Muscle of back (tissue), 13 donors: ENCODE data around the gene RRP15. TPM values are rescaled to one million over a fixed set of nuclear protein-coding genes. Genes with fewer than 3 reads are reported as not detected.
A peak's percentile ranks its signal among the peaks of the same experiment; 100 is the strongest.

Experiments used
- DNase-seq, 3 donors: peaks; one replicate each; pipeline versions ENCODE4 v3.0.0 to v3.0.0-alpha.2; 2013
- long read RNA-seq, 9 donors: transcript quantifications; one replicate each; lab custom pipeline, GENCODE V29; 2026
- polyA plus RNA-seq, 10 donors: library from polyadenylated mRNA; unstranded; fragments of 120-200 nt; gene quantifications; one replicate each; pipeline ENCODE4 v1.2.1, GENCODE V29; 2013; ENCODE audit not compliant: insufficient read length in 10 of 10

RRP15 gene, protein sequence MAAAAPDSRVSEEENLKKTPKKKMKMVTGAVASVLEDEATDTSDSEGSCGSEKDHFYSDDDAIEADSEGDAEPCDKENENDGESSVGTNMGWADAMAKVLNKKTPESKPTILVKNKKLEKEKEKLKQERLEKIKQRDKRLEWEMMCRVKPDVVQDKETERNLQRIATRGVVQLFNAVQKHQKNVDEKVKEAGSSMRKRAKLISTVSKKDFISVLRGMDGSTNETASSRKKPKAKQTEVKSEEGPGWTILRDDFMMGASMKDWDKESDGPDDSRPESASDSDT
- 10 to 100 TPM; 16.5 to 24.1 (median 19.4) TPM for polyA plus RNA-seq
- long read RNA-seq, donor 1, full-length matches to known transcripts, result 12 of 12 reads
- long read RNA-seq, donor 1, partial matches to known transcripts, result 0 of 12 reads
- long read RNA-seq, donor 1, other reads (novel, unspliced or antisense), result 0 of 12 reads
- long read RNA-seq, donor 2, full-length matches to known transcripts, result 11 of 11 reads
- long read RNA-seq, donor 2, partial matches to known transcripts, result 0 of 11 reads
- long read RNA-seq, donor 2, other reads (novel, unspliced or antisense), result 0 of 11 reads
- long read RNA-seq, donor 3, result 0 reads
- long read RNA-seq, donor 4, full-length matches to known transcripts, result 8 of 18 reads
- long read RNA-seq, donor 4, partial matches to known transcripts, result 10 of 18 reads
- long read RNA-seq, donor 4, other reads (novel, unspliced or antisense), result 0 of 18 reads
- long read RNA-seq, donor 5, full-length matches to known transcripts, result 14 of 14 reads
- long read RNA-seq, donor 5, partial matches to known transcripts, result 0 of 14 reads
- long read RNA-seq, donor 5, other reads (novel, unspliced or antisense), result 0 of 14 reads
- long read RNA-seq, donor 6, full-length matches to known transcripts, result 9 of 18 reads
- long read RNA-seq, donor 6, partial matches to known transcripts, result 9 of 18 reads
- long read RNA-seq, donor 6, other reads (novel, unspliced or antisense), result 0 of 18 reads
- long read RNA-seq, donor 7, partial matches to known transcripts, result 0 of 4 reads
- long read RNA-seq, donor 7, other reads (novel, unspliced or antisense), result 0 of 4 reads
- long read RNA-seq, donor 8, full-length matches to known transcripts, result 3 of 3 reads
- long read RNA-seq, donor 8, partial matches to known transcripts, result 0 of 3 reads
- long read RNA-seq, donor 8, other reads (novel, unspliced or antisense), result 0 of 3 reads
- long read RNA-seq, donor 9, full-length matches to known transcripts, result 4 of 4 reads
- long read RNA-seq, donor 9, partial matches to known transcripts, result 0 of 4 reads
- long read RNA-seq, donor 9, other reads (novel, unspliced or antisense), result 0 of 4 reads

DNA sequence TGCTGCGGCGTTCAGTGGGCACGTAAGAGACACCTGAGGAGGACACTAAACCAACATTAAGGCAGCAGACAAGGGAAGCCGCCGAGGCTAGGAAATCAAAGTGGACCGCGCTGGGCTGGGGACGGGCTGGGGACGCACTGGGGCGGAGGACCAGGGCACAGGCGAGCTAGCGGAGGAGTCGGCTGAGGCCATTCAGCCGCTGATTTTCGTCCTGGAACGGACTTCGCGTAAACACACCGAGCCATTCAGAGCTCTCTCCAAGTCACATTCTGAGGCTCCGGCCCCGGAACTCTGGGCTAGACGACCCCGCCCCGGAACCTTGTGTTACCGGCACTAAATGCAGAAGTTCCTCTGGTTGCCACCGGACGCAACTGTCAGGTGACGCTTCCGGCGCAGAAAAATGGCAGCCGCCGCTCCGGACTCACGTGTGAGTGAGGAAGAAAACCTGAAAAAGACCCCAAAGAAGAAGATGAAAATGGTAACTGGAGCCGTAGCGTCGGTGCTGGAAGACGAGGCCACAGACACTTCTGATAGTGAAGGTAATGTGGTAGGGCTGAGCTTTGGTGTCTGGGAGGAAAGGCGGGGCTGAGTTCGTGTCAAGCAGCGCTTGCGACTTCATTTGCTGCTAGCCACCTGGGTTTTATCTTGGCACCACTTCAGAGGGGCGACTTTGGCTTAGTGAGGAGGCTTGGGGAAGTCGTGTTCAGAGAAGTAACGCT is at the start of gene RRP15:
Gene RRP15, plus strand, starts transcription at position 377 of the 719 bp plus-strand sequence. Its CDS starts 24 bp downstream, at position 401.
- DNase-seq, result peak; percentile 89 to 96 (median 92)

- DNase-seq, result no peak
Measured at GRCh38 chr1:218242171-218242570, 42.9 kb upstream of the RRP15 start.

DNA sequence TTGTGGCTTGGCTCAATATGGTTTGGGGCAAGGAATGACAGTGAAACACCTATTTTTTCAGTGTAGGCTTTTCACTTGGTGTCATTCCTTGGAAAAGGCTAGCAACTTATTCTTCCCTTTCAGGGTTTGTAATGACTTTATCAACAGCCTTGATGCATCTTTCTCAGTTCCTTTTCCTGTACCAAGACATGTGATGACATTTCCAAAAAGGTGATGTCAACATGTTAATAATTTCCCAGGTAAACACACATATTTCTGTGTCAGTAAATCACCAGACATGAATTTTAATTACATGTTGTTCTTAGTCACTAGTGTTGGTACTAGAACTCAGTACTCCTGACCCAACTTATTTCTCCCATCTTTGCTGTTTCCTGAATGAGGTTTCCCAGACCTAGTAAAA is 37.8 kb upstream of the RRP15 start:
- DNase-seq, result no peak

DNA sequence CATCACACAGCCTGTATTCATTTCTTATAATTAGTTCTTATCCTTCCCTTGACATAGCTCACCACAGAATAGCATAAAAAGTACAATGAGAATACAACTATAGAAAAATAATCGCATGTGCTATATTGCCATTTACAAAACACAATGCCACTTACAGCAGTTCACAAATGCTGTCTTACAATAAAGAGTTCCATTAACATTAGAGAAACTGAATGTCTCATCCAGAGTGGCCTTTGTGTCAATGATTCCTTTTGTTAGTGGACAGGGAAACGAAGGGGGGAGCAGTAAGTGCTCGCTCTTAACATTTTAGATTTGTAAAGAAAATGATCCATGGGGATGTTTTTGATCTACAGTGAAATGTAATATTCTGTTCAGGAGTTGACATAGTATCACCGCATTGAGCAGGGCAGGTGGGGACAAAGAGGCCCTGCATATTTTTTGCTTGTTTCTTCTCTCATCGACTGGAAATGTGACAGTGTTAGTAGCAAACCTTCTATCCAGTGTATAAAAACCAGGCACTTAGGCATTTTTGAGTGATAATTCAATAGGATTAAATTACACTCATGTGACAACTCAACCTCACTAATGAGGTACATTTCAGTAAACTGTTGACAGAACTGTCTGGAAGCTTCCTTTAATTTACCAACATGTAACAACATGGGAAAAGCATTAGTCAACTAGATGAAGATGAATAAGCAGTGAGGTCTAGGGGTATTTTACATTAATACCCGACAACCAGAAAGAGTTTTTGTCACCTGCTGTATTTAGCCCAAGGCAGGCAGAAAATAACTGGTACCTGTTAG is 35.6 kb upstream of the RRP15 start:
- no peak for DNase-seq

- no peak for DNase-seq
Measured at GRCh38 chr1:218250492-218250891, 34.6 kb upstream of the RRP15 start.

GRCh38 chr1:218254296-218254946 is 30.7 kb upstream of the RRP15 start:
- DNase-seq, result no peak

- no peak for DNase-seq
Measured at GRCh38 chr1:218255090-218255489, 30.0 kb upstream of the RRP15 start.

- DNase-seq, result no peak
Measured at GRCh38 chr1:218257371-218257770, 27.7 kb upstream of the RRP15 start.

DNA sequence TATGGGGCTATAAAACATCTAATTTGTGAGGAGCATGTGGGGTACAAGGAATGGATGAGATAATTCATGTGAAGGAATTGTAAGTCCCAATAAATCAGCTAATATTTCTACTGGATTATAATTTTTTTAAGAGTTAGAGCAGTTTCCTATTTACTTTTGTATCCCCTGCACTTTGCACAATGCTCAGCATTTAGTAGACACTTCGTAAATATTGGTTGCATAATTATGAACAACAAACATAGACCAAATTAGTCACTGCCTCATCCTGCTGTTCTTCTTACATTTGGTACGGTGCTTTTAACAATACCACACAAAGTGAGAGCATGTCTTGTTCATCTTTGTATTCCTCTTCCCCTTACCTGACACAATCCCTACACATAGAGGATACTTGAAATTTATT is 27.1 kb upstream of the RRP15 start:
- no peak for DNase-seq

DNA sequence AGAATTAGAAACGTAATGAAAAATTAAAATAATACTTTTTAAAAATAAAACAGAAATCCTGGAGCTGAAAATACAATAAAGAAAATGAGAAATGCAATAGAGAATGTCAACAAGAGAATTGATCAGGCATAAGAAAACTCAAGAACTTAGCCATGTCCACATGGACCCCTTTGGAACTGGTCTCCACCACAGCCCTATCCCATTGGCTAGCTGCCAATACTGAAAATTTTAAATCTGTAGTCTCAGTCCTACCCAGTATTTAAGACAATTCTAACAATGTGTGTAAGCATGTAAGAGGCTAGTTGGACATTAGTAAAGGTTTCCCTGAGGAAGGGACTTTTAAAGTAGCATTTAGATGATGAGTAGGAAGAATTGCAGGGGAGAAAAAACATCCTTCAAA is 25.8 kb upstream of the RRP15 start:
- DNase-seq, result no peak

DNA sequence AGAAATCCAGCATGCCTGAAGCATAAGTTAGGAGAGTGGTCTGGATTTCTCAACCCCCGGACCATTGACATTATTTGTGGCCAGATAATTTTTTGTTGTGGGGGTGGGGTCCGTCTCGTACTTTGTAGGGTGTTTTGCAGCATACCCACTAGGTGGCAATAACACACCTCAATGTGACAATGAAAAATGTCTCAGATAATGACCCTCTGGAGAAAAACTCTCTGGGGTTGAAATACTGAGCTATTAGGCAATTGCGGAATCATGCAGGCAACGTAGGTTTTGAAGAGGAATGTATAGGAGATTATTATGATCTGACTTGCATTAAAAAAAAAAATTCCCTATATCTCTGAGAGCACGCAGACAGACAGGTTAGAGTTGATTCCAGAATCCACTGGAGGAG is 25.3 kb upstream of the RRP15 start:
- no peak for DNase-seq

DNA sequence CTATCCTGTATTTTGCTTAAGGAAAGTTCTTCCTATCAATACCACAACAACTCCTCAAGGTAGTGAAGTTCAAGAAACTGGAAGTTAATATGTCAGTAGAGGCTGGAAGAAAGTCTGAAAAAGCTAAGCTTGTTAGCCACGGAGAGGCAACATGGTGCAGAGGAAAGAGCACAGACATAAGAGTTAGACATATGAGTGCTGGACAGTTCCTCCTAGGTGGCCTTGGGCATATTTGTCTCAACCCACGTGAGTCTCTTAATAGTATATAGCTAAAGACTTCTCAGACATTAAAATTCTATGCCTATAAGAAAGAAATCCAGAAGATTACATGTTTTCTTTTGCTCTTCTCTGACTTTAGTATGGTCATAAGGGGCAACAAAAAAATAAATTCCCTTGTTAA is 22.8 kb upstream of the RRP15 start:
- no peak for DNase-seq

DNA sequence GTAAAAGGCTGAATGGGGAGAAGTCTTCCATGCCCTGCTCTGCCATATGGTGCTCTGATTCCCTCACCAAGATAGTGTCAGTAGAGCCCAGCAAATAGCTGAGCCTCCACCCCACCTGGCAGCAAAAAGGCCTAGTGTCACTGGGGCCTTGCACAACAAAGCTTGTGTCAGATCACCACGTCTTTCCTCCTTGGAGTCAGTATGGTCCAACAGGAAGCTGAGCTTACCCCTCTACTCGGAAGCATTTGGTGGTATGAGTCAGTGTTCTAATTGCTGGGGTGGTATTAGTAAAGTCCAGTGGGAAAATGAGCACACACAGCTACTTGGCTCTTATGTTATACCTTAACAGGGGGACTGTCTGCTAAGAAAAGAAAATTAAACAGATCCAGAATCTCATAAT is 18.7 kb upstream of the RRP15 start:
- no peak for DNase-seq

DNA sequence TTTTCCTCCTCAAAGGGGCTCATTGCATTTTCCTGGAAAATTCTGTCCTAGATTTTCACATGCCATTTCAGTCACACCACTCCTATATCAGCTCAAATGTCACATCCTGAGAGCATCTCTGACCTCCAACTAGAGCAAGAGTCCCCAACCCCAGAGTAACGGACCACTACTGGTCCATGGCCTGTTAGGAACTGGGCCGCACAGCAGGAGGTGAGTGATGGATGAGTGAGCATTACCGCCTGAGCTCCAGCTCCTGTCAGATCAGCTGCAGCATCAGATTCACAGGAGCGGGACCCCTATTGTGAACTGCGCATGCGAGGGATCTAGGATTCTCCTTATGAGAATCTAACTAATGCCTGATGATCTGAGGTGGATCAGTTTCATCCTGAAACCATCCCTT is 12.7 kb upstream of the RRP15 start:
- no peak for DNase-seq

DNA sequence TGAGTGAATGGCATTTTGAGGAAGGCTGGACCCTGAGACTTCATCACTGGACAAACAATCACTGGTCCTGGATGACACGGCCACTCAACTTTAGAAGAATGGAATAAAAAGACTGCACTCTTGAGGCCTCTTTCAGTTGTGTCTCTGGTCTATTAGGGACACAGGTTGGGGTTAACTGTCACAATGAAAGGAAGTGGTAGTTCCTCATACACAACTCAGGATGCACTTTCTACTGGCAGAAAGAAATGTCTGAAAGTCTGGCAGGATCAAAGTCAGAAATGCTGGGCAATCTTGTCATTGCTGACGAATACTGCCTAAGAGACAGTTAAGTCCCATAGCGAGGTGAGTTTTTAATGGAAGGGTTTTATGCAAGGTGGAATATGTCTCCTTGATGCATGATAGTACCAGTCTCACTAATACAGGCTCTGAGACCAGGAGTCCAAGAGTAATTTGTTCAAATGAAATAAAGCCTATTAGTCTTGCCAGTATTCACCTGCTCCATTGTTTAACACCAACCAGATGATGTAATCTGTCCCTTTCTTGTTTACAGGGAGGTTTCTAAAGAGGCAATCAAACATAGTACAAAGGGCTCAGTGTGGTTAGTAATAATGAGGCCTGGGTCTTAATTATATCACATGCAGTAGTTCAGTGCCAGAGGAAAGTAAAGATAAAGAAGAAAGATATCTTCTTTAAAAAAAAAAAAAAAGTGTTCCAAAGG is 11.2 kb upstream of the RRP15 start:
- DNase-seq, result no peak

- no peak for DNase-seq
Measured at GRCh38 chr1:218274511-218274910, 10.6 kb upstream of the RRP15 start.

DNA sequence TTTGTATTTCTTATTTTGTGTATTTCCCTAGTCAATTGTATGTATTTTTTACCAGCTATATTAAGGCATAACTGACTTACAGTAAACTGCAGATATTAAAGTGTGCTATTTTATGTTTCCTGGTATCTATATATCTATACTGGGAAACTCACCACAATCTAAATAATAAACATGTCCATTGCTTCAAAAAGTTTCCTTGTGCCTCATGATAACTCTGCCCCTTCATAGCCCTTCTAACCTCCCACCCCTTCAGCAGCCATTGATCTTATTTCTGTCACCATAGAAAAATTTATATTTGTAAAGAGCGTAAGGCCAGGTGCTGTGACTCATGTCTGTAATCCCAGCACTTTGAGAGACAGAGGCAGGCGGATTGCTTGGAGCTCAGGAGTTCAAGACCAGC is 9.3 kb upstream of the RRP15 start:
- DNase-seq, result no peak

GRCh38 chr1:218281285-218281684 is 3.8 kb upstream of the RRP15 start:
- no peak for DNase-seq

- no peak for DNase-seq
Measured at GRCh38 chr1:218284377-218284916, 646 bp upstream of the RRP15 start.
